Stomach (tissue), 9 donors: Measurements from ENCODE around the gene SBSN. TPM values are rescaled to one million over a fixed set of nuclear protein-coding genes. Genes with fewer than 3 reads are reported as not detected.

Source experiments
- DNase-seq, 2 donors: peaks; one replicate each; pipeline versions ENCODE4 v3.0.0 to v3.0.0-alpha.2; 2013 to 2019
- H3K27ac ChIP-seq, 5 donors: fragments of 200-600 bp in 4 of 5; sonication (generic) in 4 of 5; one replicate each; pipeline ENCODE4 v1.5.1; 2013 to 2019; ENCODE audit warnings: mild to moderate bottlenecking in 1 of 5, moderate library complexity in 1 of 5
- H3K27me3 ChIP-seq, 3 donors: fragments of 200-600 bp; sonication (generic); one replicate each; pipeline ENCODE4 v1.5.1; 2017 to 2019; ENCODE audit warnings: mixed run types in 1 of 3
- H3K36me3 ChIP-seq, 4 donors: fragments of 200-600 bp; sonication (generic); 1 replicate in 3 of 4; 2 replicates in 1 of 4; pipeline ENCODE4 v1.5.1; 2016 to 2019
- H3K4me1 ChIP-seq, 4 donors: fragments of 200-600 bp; sonication (generic); one replicate each; pipeline ENCODE4 v1.5.1; 2016 to 2019
- H3K4me3 ChIP-seq, 4 donors: fragments of 200-600 bp; sonication (generic) in 3 of 4; one replicate each; pipeline ENCODE4 v1.5.1; 2016 to 2019; ENCODE audit warnings: mild to moderate bottlenecking in 1 of 4
- H3K9me3 ChIP-seq, 4 donors: fragments of 200-600 bp; sonication (generic); one replicate each; pipeline ENCODE4 v1.5.1; 2016 to 2019
- CTCF ChIP-seq, 7 experiments: fragments of 450-650 bp in 4 of 7; fragments of 200-600 bp in 3 of 7; sonication (generic) in 3 of 7; IDR thresholded peaks; one replicate each; pipeline ENCODE4 v1.5.1; 2016 to 2019; ENCODE audit warnings: antibody characterized with exemption in 7 of 7, control low read depth in 2 of 7, mild to moderate bottlenecking in 1 of 7
- EP300 ChIP-seq: sonication (generic); formaldehyde crosslinking; IDR thresholded peaks from one replicate; pipeline ENCODE4 v1.6.1; 2017; ENCODE audit warnings: antibody characterized with exemption
- POLR2A ChIP-seq, 4 donors: fragments of 450-650 bp; IDR thresholded peaks; one replicate each; pipeline ENCODE4 v1.6.1; 2016; ENCODE audit warnings: antibody characterized with exemption in 4 of 4, control low read depth in 2 of 4, mild to moderate bottlenecking in 1 of 4, moderate library complexity in 1 of 4
- POLR2AphosphoS5 ChIP-seq, 3 donors: sonication (generic); formaldehyde crosslinking; IDR thresholded peaks; one replicate each; pipeline ENCODE4 v1.6.1; 2016; ENCODE audit warnings: antibody characterized with exemption in 3 of 3
- WGBS, 5 donors: extraction: QIAGEN DNeasy Blood & Tissue Kit in 3 of 5; methylation state at CpG; one replicate each; pipeline versions ENCODE4 v1.1.5 to v1.1.7; 2013 to 2018; 5-methylcytosine and 5-hydroxymethylcytosine counted together
- intact Hi-C: fragments of 100-400 bp; cut with DNase I; formaldehyde crosslinking; loops from one replicate; pipeline ENCODE4 v1.15.1; 2023; ENCODE audit warnings: low total_unique reads
- polyA plus RNA-seq, 3 donors: library from polyadenylated mRNA; stranded (reverse); fragments of 200-250 nt; gene quantifications; one replicate each; pipeline ENCODE4 v1.2.3, GENCODE V29; 2013
- total RNA-seq, 5 donors: library from RNA; depleted of rRNA; stranded (reverse); fragments of >200 nt; gene quantifications; one replicate each; pipeline versions ENCODE4 v1.1.0 to v1.2.3, GENCODE V29; 2014 to 2016
- donor health status: healthy with polysubstance abuse.
- donor health status: Bipolar disorder and iron deficiency.
- donor health status: healthy.

The SBSN gene
- total and polyA plus RNA-seq, 8 donors, result 1.1 to 29.2 TPM; not detected in 6

- no peak overlapping the region for H3K27ac ChIP-seq
- H3K36me3 ChIP-seq, result peaks cover 0 to 16% (median 14%) of the 10 kb centered on the region in 4 donors
- H3K4me3 ChIP-seq, result no peak overlapping the region
- intact Hi-C loops, result no loop called here
- H3K9me3 ChIP-seq, result no peaks in the 10 kb centered on the region
- peaks cover 7 to 19% (median 12%) of the 10 kb centered on the region in 4 donors for H3K4me1 ChIP-seq
- TF ChIP-seq POLR2AphosphoS5 (IDR thresholded peaks at IDR 0.05) (no peak), EP300 (no peak), CTCF (IDR thresholded peaks at IDR 0.05) (no peak), POLR2A (IDR thresholded peaks at IDR 0.05) (no peak)
- no peak for DNase-seq
- H3K27me3 ChIP-seq, result peaks cover 6 to 23% (median 14%) of the 10 kb centered on the region in 3 donors
- WGBS, 5 donors, result 62 to 71% (median 66%) methylated on average over 14 of the region's 14 CpGs
Observed at GRCh38 chr19:35553385-35554000, 25.4 kb upstream of the SBSN start.

GRCh38 chr19:35552534-35553384, 24.6 kb upstream of the SBSN start:
- DNase-seq, result no peak
- no peaks in the 10 kb centered on the region for H3K9me3 ChIP-seq
- peaks cover 0 to 14% (median 6%) of the 10 kb centered on the region in 4 donors for H3K4me1 ChIP-seq
- no peak overlapping the region for H3K27ac ChIP-seq
- H3K4me3 ChIP-seq, result no peak overlapping the region
- TF ChIP-seq POLR2A (IDR thresholded peaks at IDR 0.05), result no peak
- TF ChIP-seq EP300, result no peak
- TF ChIP-seq POLR2AphosphoS5 (IDR thresholded peaks at IDR 0.05), result no peak
- TF ChIP-seq CTCF (IDR thresholded peaks at IDR 0.05), result no peak
- WGBS, 5 donors, result 62 to 75% (median 71%) methylated on average over 13 of the region's 13 CpGs
- peaks cover 0 to 22% (median 18%) of the 10 kb centered on the region in 4 donors for H3K36me3 ChIP-seq
- intact Hi-C loops, result no loop called here
- peaks cover 0 to 16% (median 7%) of the 10 kb centered on the region in 3 donors for H3K27me3 ChIP-seq

- Histone ChIP-seq H3K4me1 (peaks cover 9 to 25% (median 14%) of the 10 kb centered on the region in 4 donors), H3K27me3 (peaks cover 0 to under 1% (median 0%) of the 10 kb centered on the region in 3 donors), H3K36me3 (peaks cover 0 to 31% (median 22%) of the 10 kb centered on the region in 4 donors), H3K9me3 (no peaks in the 10 kb centered on the region), H3K4me3 (no peak overlapping the region), H3K27ac (no peak overlapping the region)
- no peak for DNase-seq
- TF ChIP-seq POLR2A (IDR thresholded peaks at IDR 0.05) (no peak), POLR2AphosphoS5 (IDR thresholded peaks at IDR 0.05) (no peak), CTCF (IDR thresholded peaks at IDR 0.05) (no peak), EP300 (no peak)
- WGBS, 5 donors, result 75 to 84% (median 82%) methylated on average over 20 to 21 of the region's 21 CpGs
- intact Hi-C loops, result no loop called here
Observed at GRCh38 chr19:35551091-35551810, 23.1 kb upstream of the SBSN start.
